ENCODE results near the gene GTF3C1. TPM values are rescaled to one million over a fixed set of nuclear protein-coding genes. Genes with fewer than 3 reads are reported as not detected.

Gene GTF3C1
- total and polyA plus RNA-seq, 2 of the 13 experiments (the other 11 are each of a cell fraction or from before 2014, with no cell fraction given) = 29.2 to 72.7 TPM

DNA sequence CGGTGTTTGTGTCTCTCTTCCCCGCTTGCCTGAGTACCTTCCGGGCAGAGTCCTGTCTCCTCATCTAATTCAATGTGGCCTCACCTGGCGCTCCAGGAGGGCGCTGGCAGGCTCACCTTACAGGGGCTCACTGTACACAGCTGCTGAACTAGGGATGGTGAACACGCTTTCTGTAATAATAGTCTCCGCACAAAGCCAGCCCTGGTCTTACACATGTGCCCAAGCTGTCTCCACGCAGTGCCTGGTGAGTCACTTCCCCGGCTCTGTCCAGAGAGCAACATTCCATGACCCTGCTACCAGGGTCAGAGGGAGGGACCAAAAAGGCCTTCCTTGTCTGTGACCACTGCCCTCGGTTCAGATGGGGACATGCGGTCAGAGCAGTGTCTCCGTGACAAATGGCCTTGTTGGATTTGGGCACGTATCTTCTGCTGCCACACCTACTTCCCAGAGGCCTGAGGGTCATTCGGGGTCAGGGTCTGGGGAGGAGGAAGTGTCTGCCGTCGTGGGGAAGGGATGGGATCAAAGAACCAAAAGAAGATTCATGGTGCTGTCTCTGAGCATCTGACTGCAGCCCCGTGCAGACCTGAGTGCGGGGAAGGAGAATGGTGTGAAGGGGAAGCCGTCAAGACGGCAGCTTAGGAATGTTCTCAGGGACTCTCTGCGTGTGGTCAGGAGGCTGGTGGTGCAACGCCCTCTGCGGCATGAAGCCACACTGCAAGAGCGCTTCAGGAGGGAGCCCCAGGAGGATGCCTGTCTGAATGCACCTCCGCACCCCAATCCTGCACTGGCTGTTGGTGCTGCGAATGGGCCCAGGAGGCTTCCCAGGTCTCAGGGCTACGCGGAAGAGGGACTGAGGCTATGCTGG is 78.9 kb downstream of the GTF3C1 start (continued):
- TF ChIP-seq TARDBP (CRISPR knock-in tag; IDR thresholded peaks at IDR 0.05) = peak; percentile 58; the same call in 1 of the 2 replicates
- no peak for TF ChIP-seq ZNF572 (CRISPR knock-in tag; IDR thresholded peaks at IDR 0.05)
- peak; percentile 96 for TF ChIP-seq ZBTB33 (CRISPR knock-in tag; IDR thresholded peaks at IDR 0.05)
- peak; percentile 64; the same call in 1 of the 2 replicates for TF ChIP-seq ZSCAN21 (CRISPR knock-in tag; IDR thresholded peaks at IDR 0.05; ENCODE audit: borderline replicate concordance)
- TF ChIP-seq ZNF253 (CRISPR knock-in tag; IDR thresholded peaks at IDR 0.05; ENCODE audit: borderline replicate concordance) = no peak
- TF ChIP-seq CAMTA2 (CRISPR knock-in tag; IDR thresholded peaks at IDR 0.05; ENCODE audit: borderline replicate concordance) = no peak
- TF ChIP-seq SIN3B (IDR thresholded peaks at IDR 0.05; ENCODE audit: low read length) = no peak
- TF ChIP-seq, protein P1, sequence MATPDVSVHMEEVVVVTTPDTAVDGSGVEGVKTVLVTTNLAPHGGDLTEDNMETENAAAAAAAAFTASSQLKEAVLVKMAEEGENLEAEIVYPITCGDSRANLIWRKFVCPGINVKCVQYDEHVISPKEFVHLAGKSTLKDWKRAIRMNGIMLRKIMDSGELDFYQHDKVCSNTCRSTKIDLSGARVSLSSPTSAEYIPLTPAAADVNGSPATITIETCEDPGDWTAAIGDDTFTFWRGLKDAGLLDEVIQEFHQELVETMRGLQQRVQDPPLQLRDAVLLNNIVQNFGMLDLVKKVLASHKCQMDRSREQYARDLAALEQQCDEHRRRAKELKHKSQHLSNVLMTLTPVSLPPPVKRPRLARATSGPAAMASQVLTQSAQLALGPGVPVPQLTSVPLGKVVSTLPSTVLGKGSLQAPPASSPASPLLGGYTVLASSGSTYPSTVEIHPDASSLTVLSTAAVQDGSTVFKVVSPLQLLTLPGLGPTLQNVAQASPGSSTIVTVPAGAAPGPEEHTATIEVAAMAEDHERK (CRISPR knock-in tag; IDR thresholded peaks at IDR 0.05; ENCODE audit: low read depth) = no peak
- no peak for TF ChIP-seq NFKB2 (CRISPR knock-in tag; IDR thresholded peaks at IDR 0.05; ENCODE audit: borderline replicate concordance)
- TF ChIP-seq ZNF790 (CRISPR knock-in tag; IDR thresholded peaks at IDR 0.05; ENCODE audit: borderline replicate concordance) = 0 out of 2 replicates have a peak, but pooled peaks have one; percentile 13
- TF ChIP-seq CEBPZ (IDR thresholded peaks at IDR 0.05; ENCODE audit: low read length) = no peak
- TF ChIP-seq ZSCAN20 (CRISPR knock-in tag; IDR thresholded peaks at IDR 0.05; ENCODE audit: borderline replicate concordance) = no peak
- no peak for TF ChIP-seq ZNF503 (CRISPR knock-in tag; IDR thresholded peaks at IDR 0.05)
- no peak for TF ChIP-seq ZFP36 (IDR thresholded peaks at IDR 0.05; ENCODE audit: borderline replicate concordance, low read depth, low read length, partially characterized antibody)
- TF ChIP-seq MAFG (CRISPR knock-in tag; IDR thresholded peaks at IDR 0.05) = no peak
- TF ChIP-seq KAT8 (CRISPR knock-in tag; IDR thresholded peaks at IDR 0.05) = peak; percentile 62; the same call in 1 of the 2 replicates
- no peak for TF ChIP-seq ZSCAN9 (CRISPR knock-in tag; IDR thresholded peaks at IDR 0.05; ENCODE audit: borderline replicate concordance)
- no peak for TF ChIP-seq SAFB2 (CRISPR knock-in tag; IDR thresholded peaks at IDR 0.05; ENCODE audit: borderline replicate concordance, low read depth)
- TF ChIP-seq XRCC5 (optimal IDR thresholded peaks at IDR 0.05; ENCODE audit: low read length) = peak; percentile 55
- no peak for TF ChIP-seq RFX1 (IDR thresholded peaks at IDR 0.05)
- no peak for TF ChIP-seq ZNF10 (CRISPR knock-in tag; IDR thresholded peaks at IDR 0.05; ENCODE audit: borderline replicate concordance, low read depth)

All from HepG2 (cell line).